Measurements from ENCODE around the gene TBCD. TPM values are rescaled to one million over a fixed set of nuclear protein-coding genes. Genes with fewer than 3 reads are reported as not detected.

The TBCD gene
- total and polyA plus RNA-seq, 9 of the 15 experiments (the other 6 are each of a cell fraction or from before 2014, with no cell fraction given), result 8.9 to 98.5 (median 28.0) TPM

- TF ChIP-seq, protein P1, sequence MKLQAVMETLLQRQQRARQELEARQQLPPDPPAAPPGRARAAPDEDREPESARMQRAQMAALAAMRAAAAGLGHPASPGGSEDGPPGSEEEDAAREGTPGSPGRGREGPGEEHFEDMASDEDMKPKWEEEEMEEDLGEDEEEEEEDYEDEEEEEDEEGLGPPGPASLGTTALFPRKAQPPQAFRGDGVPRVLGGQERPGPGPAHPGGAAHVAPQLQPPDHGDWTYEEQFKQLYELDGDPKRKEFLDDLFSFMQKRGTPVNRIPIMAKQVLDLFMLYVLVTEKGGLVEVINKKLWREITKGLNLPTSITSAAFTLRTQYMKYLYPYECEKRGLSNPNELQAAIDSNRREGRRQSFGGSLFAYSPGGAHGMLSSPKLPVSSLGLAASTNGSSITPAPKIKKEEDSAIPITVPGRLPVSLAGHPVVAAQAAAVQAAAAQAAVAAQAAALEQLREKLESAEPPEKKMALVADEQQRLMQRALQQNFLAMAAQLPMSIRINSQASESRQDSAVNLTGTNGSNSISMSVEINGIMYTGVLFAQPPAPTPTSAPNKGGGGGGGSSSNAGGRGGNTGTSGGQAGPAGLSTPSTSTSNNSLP (IDR thresholded peaks at IDR 0.05; ENCODE audit: borderline replicate concordance, low read depth, low read length), result no peak
- peak; percentile 64; the same call in 1 of the 2 replicates for TF ChIP-seq MTA1 (IDR thresholded peaks at IDR 0.05; ENCODE audit: borderline replicate concordance)
- TF ChIP-seq ZNF143 (CRISPR knock-in tag; IDR thresholded peaks at IDR 0.05), result no peak
- no peak for TF ChIP-seq ZNF589 (CRISPR knock-in tag; IDR thresholded peaks at IDR 0.05; ENCODE audit: low read depth)
- TF ChIP-seq BCL6 (CRISPR knock-in tag; IDR thresholded peaks at IDR 0.05), result no peak
- TF ChIP-seq SLC30A9 (CRISPR knock-in tag; IDR thresholded peaks at IDR 0.05), result no peak
- TF ChIP-seq CHCHD3 (CRISPR knock-in tag; IDR thresholded peaks at IDR 0.05), result no peak
- no peak for TF ChIP-seq KLF6 (CRISPR knock-in tag; IDR thresholded peaks at IDR 0.05; ENCODE audit: borderline replicate concordance)
- TF ChIP-seq ZBTB7A (IDR thresholded peaks at IDR 0.05; ENCODE audit: borderline replicate concordance, control insufficient read depth, low read depth, low read length), result peak; percentile 36; the same call in 1 of the 2 replicates
- no peak for TF ChIP-seq SRSF7 (optimal IDR thresholded peaks at IDR 0.05; ENCODE audit: low read depth, low read length)
- peak; percentile 60; the same call in 1 of the 2 replicates for TF ChIP-seq CAMTA2 (CRISPR knock-in tag; conservative IDR thresholded peaks at IDR 0.05)
- TF ChIP-seq SREBF1 (IDR thresholded peaks at IDR 0.05; ENCODE audit: borderline replicate concordance, low read depth, low read length), result no peak
- no peak for TF ChIP-seq ZNF780A (CRISPR knock-in tag; IDR thresholded peaks at IDR 0.05)
- TF ChIP-seq, protein P2, sequence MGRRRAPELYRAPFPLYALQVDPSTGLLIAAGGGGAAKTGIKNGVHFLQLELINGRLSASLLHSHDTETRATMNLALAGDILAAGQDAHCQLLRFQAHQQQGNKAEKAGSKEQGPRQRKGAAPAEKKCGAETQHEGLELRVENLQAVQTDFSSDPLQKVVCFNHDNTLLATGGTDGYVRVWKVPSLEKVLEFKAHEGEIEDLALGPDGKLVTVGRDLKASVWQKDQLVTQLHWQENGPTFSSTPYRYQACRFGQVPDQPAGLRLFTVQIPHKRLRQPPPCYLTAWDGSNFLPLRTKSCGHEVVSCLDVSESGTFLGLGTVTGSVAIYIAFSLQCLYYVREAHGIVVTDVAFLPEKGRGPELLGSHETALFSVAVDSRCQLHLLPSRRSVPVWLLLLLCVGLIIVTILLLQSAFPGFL (CRISPR knock-in tag; IDR thresholded peaks at IDR 0.05), result 0 out of 2 replicates have a peak, but pooled peaks have one; percentile 19
- no peak; the same call in 1 of the 2 replicates for TF ChIP-seq PKNOX1 (IDR thresholded peaks at IDR 0.05)
- TF ChIP-seq TBP (optimal IDR thresholded peaks at IDR 0.05; ENCODE audit: low read depth, low read length), result peak; percentile 57
- TF ChIP-seq, protein P3, sequence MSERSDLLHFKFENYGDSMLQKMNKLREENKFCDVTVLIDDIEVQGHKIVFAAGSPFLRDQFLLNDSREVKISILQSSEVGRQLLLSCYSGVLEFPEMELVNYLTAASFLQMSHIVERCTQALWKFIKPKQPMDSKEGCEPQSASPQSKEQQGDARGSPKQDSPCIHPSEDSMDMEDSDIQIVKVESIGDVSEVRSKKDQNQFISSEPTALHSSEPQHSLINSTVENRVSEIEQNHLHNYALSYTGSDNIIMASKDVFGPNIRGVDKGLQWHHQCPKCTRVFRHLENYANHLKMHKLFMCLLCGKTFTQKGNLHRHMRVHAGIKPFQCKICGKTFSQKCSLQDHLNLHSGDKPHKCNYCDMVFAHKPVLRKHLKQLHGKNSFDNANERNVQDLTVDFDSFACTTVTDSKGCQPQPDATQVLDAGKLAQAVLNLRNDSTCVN (CRISPR knock-in tag; IDR thresholded peaks at IDR 0.05), result no peak
- TF ChIP-seq CHD2 (IDR thresholded peaks at IDR 0.05; ENCODE audit: low read depth, low read length), result no peak
- no peak for TF ChIP-seq CBX2 (IDR thresholded peaks at IDR 0.05; ENCODE audit: insufficient read depth, low read length, poor library complexity, severe bottlenecking)
- no peak for TF ChIP-seq RBM14 (IDR thresholded peaks at IDR 0.05; ENCODE audit: borderline replicate concordance, insufficient read depth, low read depth, low read length)
Measured at GRCh38 chr17:82734987-82735866, 16.6 kb upstream of the TBCD start, which contains the start of gene FN3K (continued).
